GM21526 (cell line): ENCODE data around the gene UBE2QL1.

ENCODE experiments used
- ATAC-seq: cut with Tn5 transposase; IDR thresholded peaks from one replicate; pipeline ENCODE4 v1.9.1; 2021; ENCODE audit warnings: moderate library complexity; ENCODE audit not compliant: unreplicated experiment, low FRiP score

Gene UBE2QL1

DNA sequence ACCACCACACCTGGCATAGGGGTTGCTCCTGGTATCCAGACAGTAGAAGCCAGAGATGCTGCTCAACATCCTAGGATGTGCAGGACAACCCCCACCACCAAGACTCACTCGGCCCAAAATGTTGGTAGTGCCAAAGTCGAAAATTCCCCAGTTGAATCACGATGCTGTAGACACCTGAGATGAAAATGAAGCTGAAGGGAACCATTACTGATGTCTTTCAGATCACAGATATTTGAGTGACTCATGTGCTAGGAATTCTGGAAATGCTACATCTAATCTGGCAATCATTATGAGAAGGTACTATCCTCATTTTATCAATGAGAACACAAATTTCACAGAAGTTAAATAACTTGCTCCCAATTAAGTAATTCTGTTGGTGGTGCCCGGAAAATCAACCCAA is 21.0 kb upstream of the UBE2QL1 start:
- no peak for ATAC-seq

DNA sequence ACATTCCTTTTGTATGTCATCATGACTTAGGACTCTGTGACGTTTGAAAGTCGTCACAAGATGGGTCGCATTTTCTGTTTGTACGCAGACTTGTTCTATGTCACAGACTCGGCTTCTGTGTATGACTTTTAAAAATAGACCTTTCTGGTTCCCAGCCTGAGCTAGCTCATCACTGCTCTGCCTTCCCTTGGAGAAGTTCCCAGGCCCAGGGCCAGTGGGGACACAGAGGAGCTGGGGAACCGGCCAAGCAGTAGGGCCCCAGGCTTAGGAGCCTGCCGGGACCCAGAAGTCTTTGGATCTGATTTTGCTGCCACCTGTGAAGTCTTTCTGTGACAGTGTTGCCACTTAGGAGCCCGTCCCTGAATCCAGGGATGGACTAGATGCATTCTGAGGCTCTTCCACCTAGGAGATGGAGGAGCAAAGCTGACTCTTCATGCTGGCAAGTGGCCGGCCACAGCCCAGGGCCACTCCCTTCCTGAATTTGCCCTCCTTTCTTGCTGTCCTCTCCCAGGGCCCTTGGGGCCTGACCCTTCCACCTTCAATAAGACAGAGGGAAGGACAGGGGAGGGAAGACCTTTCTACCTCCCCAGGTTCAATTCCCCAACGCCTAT is 18.1 kb upstream of the UBE2QL1 start:
- ATAC-seq: no peak

DNA sequence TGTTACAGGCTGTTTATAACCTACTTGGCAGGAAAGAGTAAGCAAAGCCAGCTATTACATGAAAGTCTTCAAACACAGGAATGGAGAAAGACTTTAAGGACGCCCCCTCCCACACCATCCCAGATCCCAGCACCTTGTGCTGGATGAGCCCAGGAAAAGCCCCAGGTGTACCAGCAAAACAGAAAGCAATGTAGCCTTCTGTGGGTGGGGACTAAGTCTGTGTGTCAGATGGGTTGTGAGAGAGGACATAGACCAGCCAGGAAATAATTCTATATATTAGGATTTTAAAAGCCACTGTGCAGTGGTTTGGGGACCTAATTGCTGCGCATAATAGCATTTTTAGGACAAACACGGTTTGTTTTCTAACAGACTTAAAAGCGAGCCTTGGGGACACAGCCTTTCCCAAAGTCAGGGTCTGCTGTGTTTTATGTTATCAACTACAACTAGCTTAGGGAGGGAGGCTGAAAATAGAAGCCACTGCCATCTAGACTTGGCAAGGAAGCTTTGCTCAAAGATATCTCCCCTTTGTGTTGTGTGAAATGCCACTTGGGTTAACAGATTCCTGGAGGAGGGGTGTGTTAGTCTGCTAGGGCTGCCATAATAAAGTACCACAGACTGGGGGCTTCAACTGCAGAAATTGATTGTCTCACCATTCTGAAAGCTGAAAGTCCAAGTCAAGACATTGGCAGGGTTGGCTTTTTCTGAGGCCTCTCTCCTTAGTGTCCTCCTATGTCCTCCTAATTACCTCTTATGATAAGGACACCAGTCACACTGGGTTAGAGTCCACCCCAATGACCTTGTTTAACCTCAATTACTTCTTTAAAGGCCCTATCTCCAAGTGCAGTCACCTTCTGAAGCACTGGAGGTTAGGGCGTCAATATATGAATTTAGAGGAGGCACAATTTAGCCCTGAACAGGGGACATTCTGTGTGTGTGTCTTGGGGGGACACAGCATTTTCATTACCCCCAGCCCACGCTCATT is 17.2 kb upstream of the UBE2QL1 start:
- ATAC-seq: no peak

DNA sequence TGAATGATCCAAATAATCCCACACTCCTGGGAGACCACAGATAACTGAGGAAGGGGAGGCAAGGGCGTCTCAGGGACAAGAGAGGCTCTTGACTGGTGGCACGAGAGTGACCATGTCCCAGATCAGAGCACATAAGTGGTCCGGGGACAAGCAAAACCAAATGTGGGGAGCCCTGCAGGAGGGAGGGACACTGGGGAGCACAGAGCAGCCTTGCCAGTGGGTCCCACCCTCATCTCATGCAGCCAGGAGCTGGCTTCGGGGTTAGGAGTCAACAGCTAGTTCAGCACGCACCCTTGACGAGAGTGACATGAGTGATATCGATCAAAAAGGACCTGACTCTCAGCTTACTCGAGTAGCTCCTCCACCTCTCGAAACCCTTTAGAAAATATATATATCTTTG is 16.5 kb upstream of the UBE2QL1 start:
- no peak for ATAC-seq

- ATAC-seq: no peak
These were observed 13.9 kb upstream of the UBE2QL1 start for GRCh38 chr5:6434731-6435130.

DNA sequence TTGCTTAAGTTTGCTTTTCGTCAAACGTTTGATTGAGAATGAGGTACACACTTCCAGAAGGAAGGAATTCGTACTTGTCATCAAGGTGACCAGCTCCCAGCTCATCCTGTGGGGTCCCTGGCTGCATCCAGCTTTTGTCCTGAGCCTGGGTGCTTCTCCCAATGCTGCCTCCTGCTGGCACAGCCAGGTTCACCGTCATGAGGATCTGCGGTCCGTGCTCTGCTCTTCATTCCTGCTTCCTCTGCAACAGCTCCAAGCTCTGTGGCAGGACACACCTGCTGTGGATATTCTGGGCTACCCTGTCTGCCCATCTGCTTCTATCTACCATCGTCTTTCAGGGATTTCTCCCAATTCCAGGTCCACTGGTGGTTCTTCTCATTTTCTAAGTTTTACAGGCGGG is 13.3 kb upstream of the UBE2QL1 start:
- no peak for ATAC-seq

- ATAC-seq: no peak
These were observed 11.8 kb upstream of the UBE2QL1 start for GRCh38 chr5:6436715-6437331.

DNA sequence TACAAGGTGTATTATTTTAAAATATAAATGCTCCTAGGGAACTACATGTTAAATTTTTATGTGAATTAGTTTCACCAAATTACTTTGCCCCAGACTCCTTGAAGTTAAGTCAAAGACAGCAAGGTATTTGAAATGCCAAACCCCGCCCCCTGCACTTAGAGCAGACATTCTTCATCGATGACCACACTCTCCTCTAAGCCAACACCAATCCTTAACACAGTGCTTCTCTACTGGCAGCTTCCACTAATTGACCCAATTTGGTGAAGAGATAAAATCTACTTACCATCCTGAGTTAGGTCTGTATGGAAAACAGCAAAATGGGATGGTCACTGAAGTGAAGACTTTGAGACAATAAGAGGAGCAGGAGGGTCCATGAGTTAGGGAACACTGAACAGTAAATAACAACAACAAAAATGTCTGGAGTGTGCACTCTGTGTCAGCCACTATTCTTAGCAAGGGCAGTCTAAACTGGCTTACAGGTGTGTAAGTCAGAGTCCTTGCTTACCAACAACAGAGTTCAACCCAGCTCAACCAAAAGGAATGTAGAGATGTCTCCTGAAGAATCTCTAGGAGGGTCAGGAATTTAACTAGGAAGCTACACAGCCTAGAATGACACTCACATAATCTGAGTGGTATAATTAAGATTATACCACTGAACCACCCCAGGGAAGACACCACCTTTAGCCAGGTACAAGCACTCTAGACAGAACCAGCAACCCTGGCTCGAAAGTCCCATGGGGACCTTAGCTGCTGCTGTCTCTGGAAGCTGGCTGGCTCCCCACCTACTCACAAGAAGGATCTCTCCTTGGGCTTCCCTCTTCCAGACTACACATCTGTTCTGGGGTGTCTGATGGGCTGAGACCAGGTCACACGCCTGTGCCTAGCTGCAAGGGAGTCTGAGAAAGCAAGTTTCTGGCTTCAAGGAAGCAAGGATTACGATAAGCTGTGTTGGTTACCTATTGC is 8.8 kb upstream of the UBE2QL1 start:
- ATAC-seq: no peak

DNA sequence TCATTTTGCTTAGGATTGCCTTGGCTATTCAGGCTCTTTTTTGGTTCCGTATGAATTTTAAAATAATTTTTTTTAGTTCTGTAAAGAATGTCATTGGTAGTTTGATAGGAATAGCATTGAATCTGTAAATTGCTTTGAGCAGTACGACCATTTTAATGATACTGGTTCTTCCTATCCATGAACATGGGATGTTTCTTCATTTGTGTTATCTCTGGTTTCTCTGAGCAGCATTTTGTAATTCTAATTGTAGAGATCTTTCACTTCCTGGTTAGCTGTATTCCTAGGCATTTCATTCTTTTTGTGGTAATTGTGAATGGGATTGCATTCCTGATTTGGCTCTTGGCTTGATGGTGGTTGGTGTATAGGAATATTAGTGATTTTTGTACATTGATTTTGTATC is 6.3 kb upstream of the UBE2QL1 start:
- ATAC-seq: no peak

GRCh38 chr5:6443326-6443725 is 5.3 kb upstream of the UBE2QL1 start:
- no peak for ATAC-seq

- no peak for ATAC-seq
These were observed 2.6 kb upstream of the UBE2QL1 start for GRCh38 chr5:6446042-6446441.

GRCh38 chr5:6446626-6447309 is 1.9 kb upstream of the UBE2QL1 start:
- no peak for ATAC-seq

DNA sequence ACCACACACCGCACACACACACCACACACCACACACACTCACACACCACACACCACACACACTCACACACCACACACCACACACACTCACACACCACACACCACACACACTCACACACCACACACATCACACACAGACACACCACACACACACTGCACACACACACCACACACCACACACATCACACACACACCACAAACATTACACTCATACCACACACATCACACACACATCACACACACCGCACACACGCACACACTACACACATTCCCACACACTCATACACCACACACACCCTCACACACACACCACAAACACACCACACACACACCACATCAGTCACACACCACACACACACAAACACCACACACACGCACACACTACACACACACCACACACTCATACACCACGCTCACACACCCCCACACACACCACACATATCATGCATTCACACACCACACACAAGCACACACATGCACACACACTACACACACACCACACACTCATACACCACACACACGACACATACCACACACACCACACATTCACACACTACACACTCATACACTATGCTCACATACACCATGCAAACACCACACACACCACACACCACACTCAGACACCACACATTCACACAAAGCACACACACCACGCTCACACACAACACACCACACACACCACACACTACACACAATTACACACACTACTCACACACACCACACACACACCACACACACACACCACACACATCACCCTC is 1.1 kb upstream of the UBE2QL1 start:
- no peak for ATAC-seq

- no peak for ATAC-seq
These were observed 543 bp upstream of the UBE2QL1 start for GRCh38 chr5:6448141-6448491.

DNA sequence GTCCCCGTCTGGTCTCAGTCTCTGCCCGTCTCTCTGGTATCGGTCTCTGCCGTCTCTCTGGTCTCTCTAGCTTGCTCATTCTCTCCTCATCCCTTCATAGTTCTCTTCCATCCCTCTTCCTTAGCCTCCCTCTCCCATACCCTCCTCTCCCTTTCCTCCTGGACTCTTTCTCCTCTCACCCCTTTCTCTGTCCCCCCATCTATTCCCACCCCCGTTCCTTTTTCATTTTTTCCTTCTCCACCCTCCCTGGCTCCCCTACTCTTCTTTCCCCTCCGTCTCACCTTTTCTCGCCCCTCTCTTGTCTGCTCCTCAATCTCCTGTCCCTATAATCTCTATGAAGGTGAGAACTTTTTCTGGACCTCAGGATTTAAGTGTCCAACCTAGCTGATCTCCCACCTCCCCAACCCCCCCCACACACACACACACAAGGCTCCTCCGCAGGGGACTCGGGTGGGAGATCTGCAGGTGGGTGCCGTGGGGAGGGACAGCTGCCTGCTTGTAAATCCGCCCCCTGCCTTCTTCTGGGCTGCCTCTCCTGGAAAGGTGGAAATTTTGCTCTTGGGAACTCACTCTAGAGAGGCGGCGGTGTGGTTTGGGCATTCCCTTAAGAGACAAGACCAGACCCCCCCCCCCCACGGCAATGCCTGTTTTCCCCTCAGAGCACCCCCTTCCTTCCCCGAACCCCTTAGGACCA is 953 bp downstream of the UBE2QL1 start:
- no peak for ATAC-seq

DNA sequence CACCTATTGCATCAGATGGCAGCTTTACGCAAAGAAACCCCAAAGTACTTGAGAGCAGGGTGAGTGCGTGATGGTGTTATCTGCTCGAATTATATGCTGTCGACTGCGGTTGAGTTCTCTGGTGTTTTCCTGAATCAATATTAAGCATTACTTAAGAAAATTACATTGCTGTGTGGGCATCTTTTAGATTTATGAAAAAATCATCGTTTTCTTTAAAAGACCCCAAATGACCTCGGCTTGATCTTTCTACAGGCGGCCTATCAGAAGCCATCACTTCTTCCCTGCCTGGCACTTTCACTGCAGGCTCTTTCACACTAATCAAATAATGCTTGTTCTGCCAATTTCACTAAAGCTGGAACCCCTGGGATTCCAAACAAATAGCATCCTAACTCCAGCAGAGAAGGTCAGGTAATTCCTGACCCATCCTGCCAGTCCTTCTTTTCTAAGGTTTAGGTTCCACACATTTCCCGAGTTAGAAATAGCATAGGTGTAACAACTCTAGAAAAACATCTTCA is 1.7 kb downstream of the UBE2QL1 start:
- ATAC-seq: no peak

DNA sequence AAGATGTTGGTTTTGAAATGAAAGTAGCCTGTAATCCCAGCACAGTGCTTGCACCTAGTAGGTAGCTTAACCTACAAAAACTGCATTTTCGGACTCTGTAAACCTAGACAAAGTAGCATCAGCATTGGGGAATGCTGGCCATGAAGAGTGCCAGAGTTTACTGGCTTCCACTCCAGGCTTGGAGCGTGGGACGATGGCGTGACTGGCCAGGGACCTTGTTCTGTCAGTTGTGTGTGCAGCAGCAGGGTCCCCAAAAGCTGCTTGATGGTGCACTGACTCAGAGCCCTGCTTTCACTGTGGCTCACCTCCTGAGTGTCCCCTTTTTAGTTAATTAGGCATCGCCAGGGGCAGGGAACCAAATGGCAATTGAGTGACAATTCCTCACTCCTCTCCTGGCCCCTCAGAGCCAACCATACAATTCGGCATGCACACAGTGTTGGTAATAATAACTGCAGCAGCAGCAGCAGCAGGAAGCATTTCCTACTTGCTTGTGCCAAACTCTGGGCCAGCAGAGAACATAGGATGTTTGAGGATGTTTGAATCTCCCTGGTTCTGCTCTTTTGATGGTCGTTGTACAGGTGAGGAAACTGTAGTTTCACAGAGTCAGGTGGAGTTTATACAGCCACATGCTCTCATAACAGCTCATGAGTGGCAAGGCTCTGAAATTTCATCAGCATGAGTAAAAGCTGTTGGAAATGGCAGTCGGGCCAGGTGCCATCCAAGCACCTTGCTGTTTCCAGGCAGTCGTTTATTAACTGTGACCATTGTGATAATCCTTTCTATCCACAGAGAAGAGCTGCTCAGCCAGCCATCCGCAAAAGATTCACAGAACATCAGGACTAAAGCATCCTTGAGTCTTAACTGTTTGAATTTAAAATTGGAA is 4.2 kb downstream of the UBE2QL1 start:
- ATAC-seq: no peak
